Activated T-helper 1 cell treated with anti-CD3 and anti-CD28 coated beads, Interleukin-12 subunit alpha, Interleukin-12 subunit beta, Interleukin-2, Interleukin-4 antibody, amounts not matched to agents 30 ng/mL and 10 ng/mL and 1 ng/mL, durations not matched to agents 14 hours and 24 hours and 36 hours (primary cell): ENCODE measurements around the gene DAAM1. TPM values are rescaled to one million over a fixed set of nuclear protein-coding genes. Genes with fewer than 3 reads are reported as not detected.

Source experiments
- DNase-seq: peaks from one replicate; pipeline ENCODE4 v3.0.0; 2021; ENCODE audit warnings: low spot score
- H3K27ac Mint-ChIP-seq: one replicate; pipeline ENCODE4 v1.8.0; 2021; ENCODE audit warnings: mild to moderate bottlenecking, mixed read lengths
- H3K27me3 Mint-ChIP-seq: one replicate; pipeline ENCODE4 v1.8.0; 2022; ENCODE audit warnings: mild to moderate bottlenecking, moderate library complexity, mixed read lengths; ENCODE audit not compliant: insufficient read depth
- H3K36me3 Mint-ChIP-seq: one replicate; pipeline ENCODE4 v1.8.0; 2021; ENCODE audit warnings: low read depth, mixed read lengths
- H3K4me1 Mint-ChIP-seq: one replicate; pipeline ENCODE4 v1.8.0; 2021; ENCODE audit warnings: low read depth, mixed read lengths
- H3K4me3 Mint-ChIP-seq: one replicate; pipeline ENCODE4 v1.8.0; 2021; ENCODE audit warnings: mild to moderate bottlenecking, moderate library complexity, mixed read lengths
- H3K9me3 Mint-ChIP-seq: one replicate; pipeline ENCODE4 v1.8.0; 2021; ENCODE audit warnings: mixed read lengths
- intact Hi-C: fragments of 100-400 bp; cut with micrococcal nuclease; formaldehyde crosslinking; loops from one replicate; pipeline ENCODE4 v1.15.1; 2024
- total RNA-seq: library from RNA; stranded (reverse); gene quantifications from 2 replicates; pipeline ENCODE4 v1.2.3, GENCODE V29; 2022

The DAAM1 gene
- total RNA-seq, 1 donor from 2014 or later = 4.2 TPM

DNA sequence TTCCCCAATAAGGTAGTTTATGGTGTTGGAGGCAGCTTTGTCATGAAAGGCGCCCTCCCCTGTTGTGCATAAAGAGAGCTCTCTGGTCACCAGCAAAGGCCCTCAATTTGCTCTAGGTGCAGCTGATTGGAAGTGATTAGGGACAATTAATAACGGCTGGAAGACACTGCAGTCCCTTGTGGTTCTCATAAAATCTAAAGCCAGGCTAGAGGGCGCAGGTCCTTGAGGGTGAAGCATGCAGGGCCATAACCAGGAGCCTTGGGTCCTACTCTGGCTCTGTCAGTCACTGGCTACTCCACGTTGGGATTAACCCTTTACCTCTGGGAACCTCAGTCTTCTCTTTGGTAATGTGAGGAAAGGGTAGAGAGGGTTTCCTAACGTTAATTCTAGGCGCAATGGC, 1.9 kb downstream of the DAAM1 start:
- no peak for DNase-seq

GRCh38 chr14:59195912-59196311, 7.4 kb downstream of the DAAM1 start:
- Mint-ChIP-seq H3K4me1 (no peaks in the 10 kb centered on the region), H3K27me3 (no peaks in the 10 kb centered on the region), H3K36me3 (no peaks in the 10 kb centered on the region), H3K9me3 (no peaks in the 10 kb centered on the region), H3K4me3 (no peak overlapping the region), H3K27ac (no peak overlapping the region)
- intact Hi-C loops = no loop called here
- DNase-seq = no peak

More for the DNA sequence above, 1.9 kb downstream of the DAAM1 start:
- Mint-ChIP-seq H3K4me3 (peak overlapping the region; percentile 96), H3K9me3 (no peaks in the 10 kb centered on the region), H3K36me3 (no peaks in the 10 kb centered on the region), H3K27me3 (peaks cover 17% of the 10 kb centered on the region), H3K27ac (peak overlapping the region; percentile 87), H3K4me1 (peaks cover 11% of the 10 kb centered on the region)
- intact Hi-C loops = loop anchor here (1.0 kb wide), 1 partner anchor 254 kb away; no protein-coding TSS in a partner anchor

- no peak overlapping the region for H3K27ac Mint-ChIP-seq
- intact Hi-C loops = no loop called here
- H3K36me3 Mint-ChIP-seq = no peaks in the 10 kb centered on the region
- H3K9me3 Mint-ChIP-seq = no peaks in the 10 kb centered on the region
- DNase-seq = no peak
- H3K4me1 Mint-ChIP-seq = no peaks in the 10 kb centered on the region
- no peak overlapping the region for H3K4me3 Mint-ChIP-seq
- H3K27me3 Mint-ChIP-seq = no peaks in the 10 kb centered on the region
Measured at GRCh38 chr14:59197695-59198262, 9.3 kb downstream of the DAAM1 start.

GRCh38 chr14:59199205-59199604, 10.7 kb downstream of the DAAM1 start:
- Mint-ChIP-seq H3K9me3 (no peaks in the 10 kb centered on the region), H3K4me1 (no peaks in the 10 kb centered on the region), H3K36me3 (no peaks in the 10 kb centered on the region), H3K4me3 (no peak overlapping the region), H3K27me3 (peaks cover 2% of the 10 kb centered on the region), H3K27ac (no peak overlapping the region)
- intact Hi-C loops = no loop called here
- DNase-seq = no peak

GRCh38 chr14:59199614-59200013, 11.1 kb downstream of the DAAM1 start:
- no peak for DNase-seq
- intact Hi-C loops = no loop called here
- no peaks in the 10 kb centered on the region for H3K4me1 Mint-ChIP-seq
- no peak overlapping the region for H3K4me3 Mint-ChIP-seq
- peaks cover 2% of the 10 kb centered on the region for H3K27me3 Mint-ChIP-seq
- H3K9me3 Mint-ChIP-seq = no peaks in the 10 kb centered on the region
- no peaks in the 10 kb centered on the region for H3K36me3 Mint-ChIP-seq
- no peak overlapping the region for H3K27ac Mint-ChIP-seq

GRCh38 chr14:59200195-59200594, 11.7 kb downstream of the DAAM1 start:
- no peaks in the 10 kb centered on the region for H3K4me1 Mint-ChIP-seq
- H3K27ac Mint-ChIP-seq = no peak overlapping the region
- intact Hi-C loops = no loop called here
- H3K9me3 Mint-ChIP-seq = no peaks in the 10 kb centered on the region
- no peak for DNase-seq
- peaks cover 2% of the 10 kb centered on the region for H3K27me3 Mint-ChIP-seq
- no peak overlapping the region for H3K4me3 Mint-ChIP-seq
- H3K36me3 Mint-ChIP-seq = no peaks in the 10 kb centered on the region

- no peaks in the 10 kb centered on the region for H3K9me3 Mint-ChIP-seq
- H3K27me3 Mint-ChIP-seq = peaks cover 2% of the 10 kb centered on the region
- H3K4me3 Mint-ChIP-seq = no peak overlapping the region
- H3K36me3 Mint-ChIP-seq = no peaks in the 10 kb centered on the region
- H3K4me1 Mint-ChIP-seq = no peaks in the 10 kb centered on the region
- H3K27ac Mint-ChIP-seq = no peak overlapping the region
- DNase-seq = no peak
- intact Hi-C loops = no loop called here
Measured at GRCh38 chr14:59202031-59202430, 13.6 kb downstream of the DAAM1 start.

GRCh38 chr14:59204305-59204704, 15.8 kb downstream of the DAAM1 start:
- H3K27me3 Mint-ChIP-seq = peaks cover 2% of the 10 kb centered on the region
- H3K27ac Mint-ChIP-seq = no peak overlapping the region
- DNase-seq = no peak
- H3K9me3 Mint-ChIP-seq = no peaks in the 10 kb centered on the region
- H3K4me1 Mint-ChIP-seq = no peaks in the 10 kb centered on the region
- no peaks in the 10 kb centered on the region for H3K36me3 Mint-ChIP-seq
- H3K4me3 Mint-ChIP-seq = no peak overlapping the region
- intact Hi-C loops = no loop called here

GRCh38 chr14:59206892-59207291, 18.4 kb downstream of the DAAM1 start:
- Mint-ChIP-seq H3K4me1 (no peaks in the 10 kb centered on the region), H3K4me3 (no peak overlapping the region), H3K27ac (no peak overlapping the region), H3K27me3 (peaks cover 2% of the 10 kb centered on the region), H3K9me3 (no peaks in the 10 kb centered on the region), H3K36me3 (no peaks in the 10 kb centered on the region)
- no peak for DNase-seq
- intact Hi-C loops = no loop called here

DNA sequence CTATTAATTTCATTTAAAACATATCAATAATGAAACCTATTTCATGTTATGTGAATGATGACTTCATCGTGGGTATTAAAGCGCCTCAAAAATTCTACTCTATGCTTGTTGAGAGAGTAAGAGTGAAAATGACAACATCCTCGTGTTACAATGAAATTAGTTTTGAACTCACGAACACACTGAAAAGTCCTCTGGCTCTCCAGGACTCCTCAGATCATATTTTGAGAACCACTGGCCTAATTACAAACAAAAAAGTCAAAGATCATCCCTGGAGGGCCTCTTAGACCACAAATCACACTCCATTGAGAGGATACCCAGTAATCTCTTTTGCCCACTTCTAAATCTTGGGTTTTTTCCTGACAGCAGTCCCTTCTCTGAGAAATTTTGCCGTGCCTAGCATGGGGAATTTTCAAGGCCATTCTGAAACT, 19.1 kb downstream of the DAAM1 start:
- Mint-ChIP-seq H3K4me1 (no peaks in the 10 kb centered on the region), H3K9me3 (no peaks in the 10 kb centered on the region)
- DNase-seq = no peak

DNA sequence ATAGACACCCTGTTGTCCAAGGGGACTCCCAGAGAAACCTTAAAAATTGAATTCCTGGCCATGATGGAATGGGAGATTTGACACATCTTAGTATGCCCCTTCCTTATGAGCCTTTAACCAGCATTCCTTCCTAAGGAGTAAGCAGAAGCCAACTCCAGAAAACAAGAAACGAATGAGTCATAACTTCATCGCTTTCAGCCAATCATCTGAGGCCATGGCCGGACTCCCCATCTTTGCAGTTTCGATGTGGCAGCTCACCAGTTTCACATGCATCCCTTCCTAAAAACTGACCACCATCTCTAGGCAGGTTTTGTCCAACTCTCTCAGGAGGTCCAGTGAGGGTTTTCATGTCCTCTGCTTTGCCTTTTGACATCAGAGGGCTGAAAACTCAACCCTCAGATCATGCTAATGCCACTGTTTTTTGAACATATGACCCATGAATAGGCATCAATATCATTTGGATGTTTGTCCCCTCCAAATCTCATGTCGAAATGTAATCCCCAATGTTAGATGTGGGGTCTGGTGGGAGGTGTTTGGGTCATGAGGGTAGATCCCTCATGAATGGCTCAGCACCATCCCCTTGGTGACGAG, 19.9 kb downstream of the DAAM1 start:
- Mint-ChIP-seq H3K4me3 (no peak overlapping the region), H3K27me3 (no peaks in the 10 kb centered on the region), H3K9me3 (no peaks in the 10 kb centered on the region), H3K27ac (no peak overlapping the region), H3K4me1 (no peaks in the 10 kb centered on the region), H3K36me3 (no peaks in the 10 kb centered on the region)
- intact Hi-C loops = no loop called here
- no peak for DNase-seq

More for the DNA sequence above, 19.1 kb downstream of the DAAM1 start:
- H3K27me3 Mint-ChIP-seq = peaks cover 2% of the 10 kb centered on the region
- no peak overlapping the region for H3K27ac Mint-ChIP-seq
- H3K36me3 Mint-ChIP-seq = no peaks in the 10 kb centered on the region
- H3K4me3 Mint-ChIP-seq = no peak overlapping the region
- intact Hi-C loops = no loop called here

GRCh38 chr14:59208954-59209353, 20.5 kb downstream of the DAAM1 start:
- no peaks in the 10 kb centered on the region for H3K9me3 Mint-ChIP-seq
- H3K36me3 Mint-ChIP-seq = no peaks in the 10 kb centered on the region
- DNase-seq = no peak
- no peak overlapping the region for H3K27ac Mint-ChIP-seq
- H3K27me3 Mint-ChIP-seq = no peaks in the 10 kb centered on the region
- no peak overlapping the region for H3K4me3 Mint-ChIP-seq
- intact Hi-C loops = no loop called here
- H3K4me1 Mint-ChIP-seq = no peaks in the 10 kb centered on the region

DNA sequence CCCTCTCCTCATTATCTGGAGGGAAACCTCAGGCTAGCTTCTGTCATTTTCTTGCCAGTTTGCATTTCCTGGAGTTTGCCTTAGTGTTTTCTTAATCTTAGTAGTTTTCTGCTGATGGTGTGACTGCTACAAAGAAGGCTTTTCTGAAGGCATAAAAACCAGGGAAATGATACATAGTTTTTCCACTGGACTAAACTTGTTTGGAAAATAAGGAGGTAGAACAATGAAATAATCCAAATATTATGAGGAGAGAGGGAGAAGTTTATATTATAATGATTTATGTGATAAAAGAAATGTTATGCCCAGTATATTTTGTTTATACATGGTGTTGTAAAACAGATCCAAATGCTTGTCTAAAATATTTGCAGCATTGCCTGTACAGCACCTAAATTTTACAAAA, 22.2 kb downstream of the DAAM1 start:
- no peak overlapping the region for H3K4me3 Mint-ChIP-seq
- H3K4me1 Mint-ChIP-seq = no peaks in the 10 kb centered on the region
- H3K27ac Mint-ChIP-seq = no peak overlapping the region
- DNase-seq = no peak
- H3K27me3 Mint-ChIP-seq = no peaks in the 10 kb centered on the region
- intact Hi-C loops = no loop called here
- H3K36me3 Mint-ChIP-seq = no peaks in the 10 kb centered on the region
- no peaks in the 10 kb centered on the region for H3K9me3 Mint-ChIP-seq
